Ovary (tissue), 3 donors: ENCODE measurements around the gene RAB40C.

Source experiments
- EP300 ChIP-seq: sonication (generic); formaldehyde crosslinking; IDR thresholded peaks from one replicate; pipeline ENCODE4 v1.6.1; 2017; ENCODE audit warnings: antibody characterized with exemption
- TF ChIP-seq, protein P1 (sequence below), 3 donors: fragments of 450-650 bp in 2 of 3; fragments of 200-600 bp in 1 of 3; IDR thresholded peaks; one replicate each; pipeline versions ENCODE4 v1.5.1 to v1.8.0; 2016 to 2022; ENCODE audit warnings: antibody characterized with exemption in 3 of 3, mild to moderate bottlenecking in 1 of 3
- donor health status: DM: no; HTN: no; CAD: no.

DNA sequence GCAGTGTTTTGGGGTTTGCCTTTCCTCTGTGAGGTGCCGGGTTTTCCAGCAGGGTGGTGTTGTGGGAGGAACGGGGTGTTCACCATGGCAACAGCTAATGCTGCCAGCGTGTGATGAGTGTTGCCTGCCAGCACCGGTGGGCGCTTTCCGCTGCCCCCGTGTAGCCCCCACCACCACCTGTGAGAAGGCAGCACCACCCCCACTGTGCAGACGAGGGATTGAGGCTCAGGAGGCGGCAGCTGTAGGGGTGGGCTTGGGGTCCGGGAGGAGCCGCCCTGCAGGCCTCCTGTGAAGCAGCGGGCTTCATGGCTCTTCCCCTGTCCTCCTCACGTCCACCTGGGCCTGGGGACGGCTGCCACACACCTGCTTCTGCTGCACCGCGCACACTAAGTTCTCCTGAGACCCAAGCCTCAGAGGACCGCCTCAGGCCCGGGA is 5.2 kb downstream of the RAB40C start:
- TF ChIP-seq, protein P1, sequence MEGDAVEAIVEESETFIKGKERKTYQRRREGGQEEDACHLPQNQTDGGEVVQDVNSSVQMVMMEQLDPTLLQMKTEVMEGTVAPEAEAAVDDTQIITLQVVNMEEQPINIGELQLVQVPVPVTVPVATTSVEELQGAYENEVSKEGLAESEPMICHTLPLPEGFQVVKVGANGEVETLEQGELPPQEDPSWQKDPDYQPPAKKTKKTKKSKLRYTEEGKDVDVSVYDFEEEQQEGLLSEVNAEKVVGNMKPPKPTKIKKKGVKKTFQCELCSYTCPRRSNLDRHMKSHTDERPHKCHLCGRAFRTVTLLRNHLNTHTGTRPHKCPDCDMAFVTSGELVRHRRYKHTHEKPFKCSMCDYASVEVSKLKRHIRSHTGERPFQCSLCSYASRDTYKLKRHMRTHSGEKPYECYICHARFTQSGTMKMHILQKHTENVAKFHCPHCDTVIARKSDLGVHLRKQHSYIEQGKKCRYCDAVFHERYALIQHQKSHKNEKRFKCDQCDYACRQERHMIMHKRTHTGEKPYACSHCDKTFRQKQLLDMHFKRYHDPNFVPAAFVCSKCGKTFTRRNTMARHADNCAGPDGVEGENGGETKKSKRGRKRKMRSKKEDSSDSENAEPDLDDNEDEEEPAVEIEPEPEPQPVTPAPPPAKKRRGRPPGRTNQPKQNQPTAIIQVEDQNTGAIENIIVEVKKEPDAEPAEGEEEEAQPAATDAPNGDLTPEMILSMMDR (IDR thresholded peaks at IDR 0.05), result no peak
- TF ChIP-seq EP300, result no peak
